ENCODE data around the gene LSS.
"Not testable (repeated sequence)": the region's sequence is repeated elsewhere in the genome, so short reads cannot be mapped to it uniquely, and the experiment has no call there.

LSS gene

DNA sequence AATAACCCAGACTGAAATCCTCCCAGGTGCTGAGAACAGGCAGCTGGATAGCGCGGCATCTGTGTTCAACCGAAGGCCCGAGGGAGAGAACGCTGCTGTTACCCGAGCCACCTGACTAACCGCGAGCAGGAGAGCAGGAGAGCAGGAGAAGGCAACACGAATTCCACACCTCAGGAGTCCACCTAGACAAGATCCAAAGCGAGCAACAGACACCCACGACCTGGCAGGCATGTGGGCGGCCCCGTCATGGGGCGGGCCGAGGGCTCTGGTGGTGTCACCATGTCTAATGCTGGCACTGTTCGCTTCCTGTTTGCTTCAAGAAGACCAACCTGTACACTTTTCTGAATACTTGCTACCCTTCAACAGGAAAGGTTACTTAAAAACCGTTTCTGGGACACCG lies 23.4 kb downstream of the LSS start:
- DNase-seq: no peak

DNA sequence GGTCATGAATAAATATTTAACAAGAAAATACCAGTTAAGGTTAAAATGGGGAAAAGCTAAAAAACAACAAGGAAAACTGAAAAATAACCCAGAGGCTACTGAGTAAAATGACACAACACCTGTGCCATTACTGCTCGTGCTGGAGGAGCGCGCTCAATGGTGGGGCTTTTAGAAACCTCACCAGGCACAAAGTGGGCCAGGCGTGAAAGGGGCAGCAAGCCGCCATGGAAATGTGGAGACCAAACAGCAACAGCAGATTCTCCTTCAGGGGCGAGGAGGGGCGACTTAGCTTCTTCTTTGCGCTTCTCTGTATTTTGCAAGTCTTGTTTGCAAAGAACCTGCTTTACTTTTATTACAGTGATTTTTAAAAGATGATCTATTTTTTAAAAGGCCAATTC lies 25.4 kb downstream of the LSS start:
- no peak for DNase-seq

DNA sequence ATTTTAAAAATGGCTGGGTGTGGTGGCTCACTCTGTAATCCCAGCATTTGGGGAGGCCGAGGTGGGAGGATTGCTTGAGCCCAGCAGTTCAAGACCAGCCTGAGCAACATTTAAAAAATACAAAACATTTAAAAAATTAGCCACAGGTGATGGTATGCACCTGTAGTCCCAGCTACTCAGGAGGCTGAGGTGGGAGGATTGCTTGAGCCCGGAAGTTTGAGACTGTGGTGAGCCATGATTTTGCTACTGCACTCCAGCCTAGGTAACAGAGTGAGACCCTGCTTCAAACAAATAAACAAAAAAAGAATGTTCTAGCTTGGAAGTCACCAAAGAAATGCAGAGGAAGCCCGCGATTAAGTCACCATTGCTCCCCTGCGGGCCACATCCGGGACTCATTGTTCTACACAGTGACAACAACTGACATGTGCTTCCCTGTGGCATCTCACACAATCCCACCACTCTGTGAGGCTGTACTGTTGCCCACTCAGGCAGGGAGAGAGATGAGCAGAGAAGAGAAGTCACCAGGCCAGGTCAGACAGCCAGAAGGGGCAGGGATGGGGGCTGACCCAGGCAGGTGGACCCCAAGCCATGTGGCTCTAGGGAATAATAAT lies 25.9 kb downstream of the LSS start:
- DNase-seq: no peak

DNA sequence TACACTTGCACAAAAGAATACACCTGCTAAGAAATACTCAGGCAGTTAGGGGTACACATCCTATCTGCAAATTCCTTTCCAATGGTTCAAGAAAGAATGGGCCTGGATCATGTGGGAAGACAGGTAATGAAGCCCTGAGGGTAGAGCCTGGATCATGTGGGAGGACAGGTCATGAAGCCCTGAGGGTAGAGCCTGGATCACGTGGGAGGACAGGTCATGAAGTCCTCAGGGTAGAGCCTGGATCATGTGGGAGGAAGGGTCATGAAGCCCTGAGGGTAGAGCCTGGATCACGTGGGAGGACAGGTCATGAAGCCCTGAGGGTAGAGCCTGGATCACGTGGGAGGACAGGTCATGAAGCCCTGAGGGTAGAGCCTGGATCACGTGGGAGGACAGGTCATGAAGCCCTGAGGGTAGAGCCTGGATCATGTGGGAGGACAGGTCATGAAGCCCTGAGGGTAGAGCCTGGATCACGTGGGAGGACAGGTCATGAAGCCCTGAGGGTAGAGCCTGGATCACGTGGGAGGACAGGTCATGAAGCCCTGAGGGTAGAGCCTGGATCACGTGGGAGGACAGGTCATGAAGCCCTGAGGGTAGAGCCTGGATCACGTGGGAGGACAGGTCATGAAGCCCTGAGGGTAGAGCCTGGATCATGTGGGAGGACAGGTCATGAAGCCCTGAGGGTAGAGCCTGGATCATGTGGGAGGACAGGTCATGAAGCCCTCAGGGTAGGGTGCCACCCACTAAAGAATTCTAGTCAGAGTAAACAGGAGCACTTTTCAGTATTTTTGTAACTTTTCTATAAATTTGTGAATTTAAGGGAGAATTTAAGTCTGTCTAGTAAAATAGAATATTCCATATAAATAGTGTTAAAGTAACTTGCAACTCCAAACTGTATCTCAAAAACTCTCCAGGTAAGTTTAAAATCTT lies 27.4 kb downstream of the LSS start:
- DNase-seq: not testable (repeated sequence)

DNA sequence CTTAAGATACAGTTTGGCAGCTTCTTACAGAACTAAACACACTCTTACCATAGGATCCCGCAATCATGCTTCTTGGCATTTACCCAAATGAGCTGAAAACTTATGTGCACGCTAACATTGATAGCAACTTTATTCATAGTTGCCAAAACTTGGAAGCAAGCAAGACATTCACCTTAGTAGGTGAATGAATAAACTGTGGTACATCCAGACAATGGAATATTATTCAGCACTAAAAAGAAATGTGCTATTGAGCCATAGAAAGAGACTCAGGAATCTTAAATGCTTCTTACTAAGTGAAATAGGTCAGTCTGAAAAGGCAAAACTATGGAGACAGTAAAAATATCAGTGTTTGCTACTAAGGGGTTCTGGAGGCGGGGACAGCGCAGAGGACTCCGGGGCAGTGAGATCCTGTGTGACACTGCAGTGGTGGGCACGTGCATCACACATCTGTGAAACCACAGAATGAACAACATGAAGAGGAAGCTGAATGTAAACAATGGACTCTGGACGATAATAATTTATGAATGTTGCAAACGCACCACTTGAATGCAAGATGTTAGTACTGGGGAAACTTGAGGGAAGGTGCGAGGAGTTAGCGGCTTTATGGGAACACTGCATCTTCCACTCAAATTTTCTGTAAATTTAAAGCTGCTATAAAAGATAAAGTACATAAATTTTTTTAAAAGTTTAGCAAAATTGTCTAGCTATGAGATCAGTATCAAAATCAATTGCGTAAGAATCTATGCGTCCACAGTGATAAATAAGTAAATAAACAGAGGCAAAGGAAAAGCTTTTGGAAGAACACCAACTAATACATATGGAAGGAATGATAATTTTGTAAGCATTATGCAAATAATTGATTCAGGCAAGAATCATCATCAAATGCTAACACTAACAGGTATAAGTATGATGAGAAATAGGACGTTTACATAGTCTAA lies 28.9 kb downstream of the LSS start:
- no peak for DNase-seq

DNA sequence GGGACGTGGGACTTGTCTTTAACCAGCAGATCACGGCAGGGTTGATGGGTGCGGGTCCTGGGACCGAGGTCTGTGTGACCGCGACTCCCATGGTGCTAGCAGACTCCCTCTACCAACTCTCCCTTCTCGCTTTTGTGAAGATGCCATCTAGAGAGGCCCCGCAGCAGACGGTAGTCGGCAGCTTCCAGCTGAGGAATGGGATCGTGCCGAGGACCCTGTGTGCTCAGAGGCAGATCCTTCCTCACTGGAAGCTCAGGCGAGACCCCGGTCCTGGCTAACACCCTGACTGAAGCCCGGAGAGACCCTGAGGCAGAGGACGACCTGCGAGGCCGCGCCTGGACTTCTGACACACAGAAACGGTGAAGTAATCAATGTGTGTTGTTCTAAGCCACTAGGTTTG lies 31.8 kb downstream of the LSS start:
- DNase-seq: no peak

DNA sequence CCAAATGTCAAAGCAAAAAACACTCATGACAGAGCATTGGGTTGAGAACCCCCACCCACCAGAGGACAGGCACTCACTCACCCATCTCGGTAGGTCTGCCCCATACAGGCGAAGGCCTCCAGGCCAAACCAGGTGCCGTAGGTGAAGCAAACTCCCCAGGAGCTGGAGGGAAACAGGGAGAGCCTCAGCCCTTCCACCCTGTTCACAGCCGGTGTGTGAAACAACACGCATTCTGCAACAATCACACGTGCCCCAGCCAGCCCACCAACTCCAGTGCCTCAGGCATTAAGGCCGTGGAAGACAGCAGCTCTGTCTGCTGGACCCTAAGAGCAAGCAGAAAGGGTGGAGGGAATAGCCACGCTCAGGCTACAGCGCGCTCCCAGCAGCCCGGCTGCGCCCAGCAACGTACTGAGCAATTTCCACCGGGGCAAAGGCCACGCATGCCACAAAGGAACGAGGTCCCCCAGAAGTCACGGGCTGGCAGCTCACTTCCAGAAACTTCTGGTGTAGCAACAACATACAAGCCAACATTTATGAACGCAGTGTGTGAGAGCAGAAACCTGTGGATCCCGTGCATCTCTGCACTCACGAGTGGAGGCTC lies 32.9 kb downstream of the LSS start:
- DNase-seq: no peak

DNA sequence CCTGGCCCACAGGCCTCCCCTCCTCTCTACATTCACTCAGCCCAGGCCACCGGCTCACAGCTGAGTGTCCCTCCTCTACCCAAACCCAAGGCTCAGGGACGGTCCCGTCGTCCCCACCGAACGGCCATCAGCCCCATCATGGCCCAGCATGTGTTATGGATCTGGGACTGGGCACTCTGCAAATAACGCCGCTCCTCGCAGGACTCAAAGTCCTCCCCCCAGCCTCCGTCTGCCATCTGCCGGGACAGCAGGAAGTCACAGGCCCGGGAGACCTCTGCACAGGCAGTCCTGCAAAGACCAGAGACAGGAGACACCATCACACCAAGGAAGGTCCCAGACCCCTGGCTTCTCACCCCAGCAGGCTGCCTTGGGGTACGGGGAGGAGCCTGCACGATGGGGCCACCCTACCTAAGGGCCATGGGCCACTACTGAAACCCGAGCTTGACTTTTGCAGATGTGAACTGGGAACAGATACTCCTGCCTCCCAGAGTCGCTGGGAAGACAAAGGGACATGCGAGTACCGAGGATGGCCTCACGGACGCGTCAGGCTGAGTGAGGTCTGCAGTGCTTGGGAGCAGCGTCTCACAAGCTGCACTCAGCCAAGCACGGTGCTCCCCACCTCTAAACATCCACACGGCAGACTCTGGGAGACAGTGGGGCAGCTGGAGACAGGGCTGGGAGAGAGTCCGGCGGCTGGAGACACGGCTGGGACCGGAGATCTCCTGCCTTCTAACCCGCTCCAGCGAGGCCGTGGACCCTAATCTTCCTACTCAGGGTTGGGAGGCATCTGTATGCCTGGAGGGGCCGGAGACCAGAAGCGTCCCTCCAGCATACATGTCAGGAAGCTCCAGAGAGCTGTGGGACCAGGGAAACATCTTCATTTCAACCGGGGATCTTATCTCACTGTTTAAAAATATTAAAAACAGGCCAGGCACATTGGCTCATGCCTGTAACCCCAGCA lies 33.9 kb downstream of the LSS start:
- no peak for DNase-seq

DNA sequence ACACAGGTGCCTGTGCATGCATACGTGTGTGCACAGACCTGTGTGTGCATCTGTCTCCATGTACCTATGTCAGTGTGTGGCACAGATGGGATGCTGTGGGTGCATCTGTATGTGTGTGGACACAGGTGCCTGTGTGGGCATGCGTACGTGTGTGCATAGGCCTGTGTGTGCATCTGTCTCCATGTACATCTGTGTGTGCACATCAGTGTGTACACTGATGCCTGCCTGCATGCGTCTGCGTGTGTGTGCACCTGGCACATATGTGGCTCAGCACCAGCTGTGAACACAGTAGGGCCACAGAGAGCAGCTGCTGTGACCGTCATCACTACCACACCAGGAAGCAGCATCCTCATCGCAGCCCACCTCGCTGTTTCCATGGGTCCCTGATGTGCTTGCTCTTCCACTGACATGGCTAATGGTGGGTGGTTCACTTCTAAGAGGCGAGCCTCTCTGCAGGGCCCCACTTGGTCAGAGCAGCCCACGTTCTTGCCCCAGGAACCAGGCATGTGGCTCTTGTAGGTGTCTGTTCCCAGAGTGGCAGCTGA lies 34.7 kb downstream of the LSS start:
- no peak for DNase-seq

DNA sequence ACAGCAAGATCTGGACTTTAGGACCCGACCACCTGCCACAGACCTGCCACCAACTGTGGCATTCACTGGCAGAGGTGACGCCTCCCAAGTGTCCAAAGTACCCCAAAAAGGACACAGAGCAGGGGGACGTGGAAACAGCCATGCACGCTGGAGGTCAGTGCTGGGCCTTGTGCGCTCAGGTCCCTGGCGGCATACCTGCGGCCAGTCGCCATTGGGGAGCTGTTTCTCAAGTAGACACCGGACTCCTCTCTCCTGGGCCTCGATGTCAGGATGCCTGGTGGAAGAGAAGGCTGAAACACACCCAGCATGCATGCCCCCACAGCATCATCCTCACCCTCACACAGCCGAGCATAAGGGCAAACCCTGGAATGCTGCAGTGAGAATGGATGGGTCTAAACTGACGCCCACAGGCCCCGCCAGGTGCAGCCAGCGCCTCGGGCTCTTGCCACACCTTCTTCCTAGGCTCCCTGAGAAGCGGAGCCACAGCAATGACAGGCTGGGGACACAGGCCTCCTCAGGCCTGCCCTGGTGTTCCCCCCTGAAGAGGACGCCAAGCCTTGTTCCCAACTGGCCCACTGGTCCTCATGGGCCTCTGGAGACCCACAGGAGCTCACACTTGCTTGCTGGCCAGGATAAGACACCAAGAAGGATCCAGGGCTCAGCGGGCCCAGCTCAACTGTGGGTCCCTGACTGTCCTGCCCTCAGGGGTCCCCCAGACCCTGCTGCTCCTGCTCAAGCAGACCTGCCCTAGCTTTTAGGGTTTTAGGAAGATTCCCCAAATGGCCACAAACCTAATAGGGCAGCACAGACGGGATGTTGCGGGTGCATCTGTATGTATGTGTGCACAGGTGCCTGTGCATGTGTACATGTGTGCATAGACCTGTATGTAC lies 36.6 kb downstream of the LSS start:
- DNase-seq: no peak

DNA sequence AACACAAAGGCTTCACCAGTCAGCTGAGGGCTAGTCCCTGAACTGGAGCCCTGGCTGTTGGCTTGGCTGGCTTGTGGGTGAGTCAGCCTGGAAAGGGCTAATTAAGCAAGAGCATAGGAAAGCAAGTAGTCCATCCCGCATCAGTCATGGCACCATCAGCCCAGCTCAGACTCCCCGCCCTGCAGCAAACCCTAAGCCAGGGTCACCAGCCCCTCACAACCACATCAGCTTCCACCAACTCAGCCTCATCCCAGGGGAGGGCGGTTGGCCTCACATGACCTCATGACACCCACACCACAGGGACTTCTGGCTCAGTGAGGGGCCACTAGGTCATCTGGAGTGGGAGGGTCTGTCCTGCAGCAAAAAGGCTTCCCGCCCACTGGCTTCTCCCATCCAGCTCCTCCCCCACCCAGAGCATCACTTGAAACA lies 37.3 kb downstream of the LSS start:
- DNase-seq: no peak

DNA sequence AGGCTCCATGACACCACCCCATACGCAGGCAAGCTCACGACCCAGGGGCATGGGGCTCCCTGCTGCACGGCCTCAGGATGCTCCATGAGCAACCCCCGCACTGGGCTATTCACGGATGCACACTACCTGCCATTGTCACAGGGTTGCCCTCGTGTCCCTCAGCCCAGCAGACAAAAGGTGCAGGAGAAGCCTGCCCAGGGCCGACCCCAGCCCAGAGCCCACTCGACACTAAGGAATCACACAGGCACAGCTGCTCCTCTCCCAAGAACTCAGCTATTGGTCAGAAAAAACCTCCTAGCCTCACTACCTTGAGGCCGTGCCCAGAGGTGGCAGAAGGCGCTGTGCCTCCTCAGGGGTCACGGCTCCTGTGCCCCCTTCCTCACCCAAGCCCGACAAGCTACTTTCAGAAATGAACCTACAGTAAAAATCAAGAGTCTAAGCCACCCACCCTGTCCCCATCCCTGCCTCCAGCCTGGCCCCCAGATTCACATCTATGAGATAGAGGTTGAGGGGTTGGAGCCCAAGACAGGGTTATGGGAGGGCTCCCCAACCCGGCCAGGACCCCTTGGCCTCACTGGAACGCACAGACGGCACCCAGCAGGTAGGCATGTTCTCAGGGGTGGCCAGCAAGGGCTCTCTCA lies 38.0 kb downstream of the LSS start:
- DNase-seq: no peak

DNA sequence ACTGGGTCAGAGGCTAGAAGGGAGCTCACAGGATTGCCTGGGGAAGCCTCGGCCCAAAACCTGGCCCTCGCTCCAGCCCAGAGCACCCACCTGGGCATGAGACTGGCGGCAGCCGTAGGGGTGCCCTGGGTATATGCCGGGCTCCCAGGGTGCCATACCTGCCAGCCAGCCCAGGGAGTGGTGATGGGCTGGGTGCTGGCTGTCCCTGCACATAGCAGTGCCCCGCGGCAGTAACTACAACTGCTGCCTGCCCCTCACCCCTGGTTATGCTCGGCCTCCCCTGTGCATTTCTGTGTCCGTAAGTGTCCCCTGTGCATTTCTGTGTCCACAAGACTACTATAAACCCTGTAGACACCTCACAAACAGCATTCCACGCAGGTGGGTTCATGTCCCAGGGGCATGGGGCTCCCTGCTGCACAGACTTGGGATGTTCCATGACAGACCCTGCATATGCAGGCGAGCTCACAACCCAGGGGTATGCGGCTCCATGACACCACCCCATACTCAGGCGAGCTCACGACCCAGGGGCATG lies 38.5 kb downstream of the LSS start:
- DNase-seq: no peak

DNA sequence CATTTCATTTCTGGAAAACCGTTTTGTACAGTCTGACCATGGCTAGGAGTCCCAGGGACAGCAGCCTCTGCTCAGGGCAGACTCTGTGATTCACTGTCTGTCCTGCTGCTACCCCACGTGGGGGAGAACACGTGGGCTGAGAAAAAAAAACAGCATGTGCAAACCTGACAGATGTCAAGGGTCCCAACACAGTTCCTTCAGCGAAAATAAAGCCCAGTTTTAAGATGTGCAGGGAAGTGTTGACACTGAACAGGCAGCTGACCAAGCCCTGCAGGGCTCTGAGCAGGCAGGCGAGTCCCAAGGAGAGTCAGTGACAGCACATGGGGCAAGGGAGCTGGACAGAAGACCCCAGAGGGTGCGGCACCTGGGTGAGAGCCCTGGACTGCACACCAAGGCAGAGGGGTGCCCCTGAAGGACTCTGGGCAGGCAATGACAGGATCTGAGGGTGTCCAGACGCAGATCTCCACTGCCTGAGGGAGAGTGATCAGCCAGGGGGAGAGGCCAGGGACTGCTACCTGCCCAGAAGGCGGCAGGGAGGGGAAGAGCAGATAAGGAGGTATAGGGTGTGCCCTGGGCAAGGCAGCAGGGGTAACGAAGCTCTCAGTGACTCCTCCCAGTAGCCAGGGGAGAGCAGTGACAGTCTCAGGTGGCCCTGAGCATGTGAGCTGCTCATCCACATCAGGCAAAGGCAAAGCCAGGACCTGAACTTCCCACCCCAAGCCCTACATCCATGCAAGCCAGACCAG lies 39.2 kb downstream of the LSS start:
- no peak for DNase-seq

DNA sequence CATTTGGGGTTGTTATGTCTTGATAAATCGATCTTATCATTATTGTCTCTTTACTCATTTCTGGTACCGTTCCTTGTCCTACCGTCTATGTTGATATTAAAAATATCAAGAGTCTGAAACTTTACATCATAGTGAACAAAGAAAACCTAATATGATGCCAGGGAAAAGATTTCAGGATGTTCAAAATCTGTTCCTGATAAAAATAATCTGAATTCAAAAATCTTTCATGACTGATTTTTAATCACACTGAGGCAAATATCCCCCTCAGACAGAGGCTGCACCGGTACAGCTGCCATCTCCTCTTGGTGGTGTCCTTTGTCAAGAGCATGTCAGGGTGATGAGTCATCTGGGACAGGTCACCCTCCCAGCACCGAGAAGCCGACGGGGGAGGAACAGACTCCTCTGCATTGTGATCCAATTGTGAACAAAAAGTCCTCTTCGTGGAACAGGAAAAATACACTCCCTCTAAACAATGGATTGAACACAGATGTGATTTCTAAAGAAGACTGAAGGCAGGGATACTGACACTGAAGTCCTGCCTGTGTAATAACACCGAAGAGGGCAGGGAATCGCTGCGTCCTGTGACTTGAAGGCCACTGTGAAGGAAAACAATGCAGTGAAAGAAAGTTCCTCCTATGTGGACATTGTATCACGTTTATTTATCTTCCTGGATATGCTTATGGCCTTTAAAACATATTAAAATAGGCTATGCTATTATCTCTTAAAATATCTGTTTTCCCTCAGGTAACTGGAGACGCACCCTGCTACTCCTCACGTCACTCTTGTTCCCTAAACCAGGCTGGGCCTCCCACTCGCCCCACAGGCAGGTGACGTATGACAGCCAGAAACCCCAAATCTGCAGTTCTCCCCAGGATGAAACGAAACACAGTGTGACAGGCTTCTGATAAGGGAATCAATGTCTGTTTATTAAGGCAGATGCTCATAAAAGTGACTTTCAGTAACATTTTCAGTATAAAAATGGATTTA lies 40.1 kb downstream of the LSS start:
- DNase-seq: no peak

DNA sequence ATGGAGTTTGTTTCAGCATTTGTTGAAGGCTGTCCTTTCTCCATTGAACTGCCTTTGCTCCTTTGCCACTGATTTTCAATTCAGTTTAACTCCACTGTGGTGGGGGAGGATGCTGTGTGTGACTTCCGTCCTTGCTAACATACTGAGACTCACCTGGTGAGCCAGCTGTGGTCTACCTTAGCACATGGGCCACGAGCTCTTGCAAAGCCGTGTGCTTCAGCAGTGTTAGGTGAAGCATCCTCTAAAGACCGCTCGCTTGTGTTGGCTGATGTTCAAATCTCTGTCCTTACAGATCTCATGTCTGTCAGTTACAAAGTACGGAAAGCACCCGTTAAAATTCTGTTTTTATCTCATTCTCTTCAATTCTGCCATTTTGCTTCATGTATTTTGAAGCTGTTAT lies 40.8 kb downstream of the LSS start:
- no peak for DNase-seq

DNA sequence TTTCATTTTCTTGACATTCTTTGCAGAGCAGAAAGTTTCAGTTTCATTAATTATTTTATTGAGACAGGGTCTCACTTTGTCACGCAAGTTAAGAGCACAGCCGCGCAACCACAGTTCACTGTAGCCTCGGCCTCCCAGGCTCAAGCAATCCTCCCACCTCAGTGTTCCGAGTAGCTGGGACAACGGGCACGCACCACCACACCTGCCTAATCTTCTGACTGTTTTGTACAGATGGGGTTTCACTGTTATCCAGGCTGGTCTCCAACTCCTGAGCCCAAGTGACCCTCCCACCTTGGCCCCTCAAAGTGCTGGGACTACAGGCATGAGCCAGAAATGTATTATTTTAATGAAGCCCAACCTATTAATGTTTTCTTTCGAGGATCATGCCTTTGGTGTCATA lies 41.3 kb downstream of the LSS start:
- no peak for DNase-seq

DNA sequence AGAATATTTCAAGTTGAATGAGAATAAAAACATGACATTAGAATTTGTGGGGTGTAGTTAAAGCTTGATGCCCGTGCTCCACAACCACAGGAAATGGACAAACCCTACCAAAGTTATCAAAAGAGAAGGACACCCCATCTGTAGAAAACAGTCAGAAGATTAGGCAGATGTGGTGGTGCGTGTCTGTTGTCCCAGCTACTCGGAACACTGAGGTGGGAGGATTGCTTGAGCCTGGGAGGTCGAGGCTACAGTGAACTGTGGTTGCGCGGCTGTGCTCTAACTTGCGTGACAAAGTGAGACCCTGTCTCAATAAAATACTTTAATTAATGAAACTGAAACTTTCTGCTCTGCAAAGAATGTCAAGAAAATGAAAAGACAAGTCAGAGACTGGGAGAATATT lies 42.9 kb downstream of the LSS start:
- DNase-seq: no peak

Data from activated CD4-positive, alpha-beta T cell treated with anti-CD3 and anti-CD28 coated beads, Interleukin-2, amount 50 U/mL, for 4 hours (primary cell).